ENCODE results near the gene SKP1.

The SKP1 gene

DNA sequence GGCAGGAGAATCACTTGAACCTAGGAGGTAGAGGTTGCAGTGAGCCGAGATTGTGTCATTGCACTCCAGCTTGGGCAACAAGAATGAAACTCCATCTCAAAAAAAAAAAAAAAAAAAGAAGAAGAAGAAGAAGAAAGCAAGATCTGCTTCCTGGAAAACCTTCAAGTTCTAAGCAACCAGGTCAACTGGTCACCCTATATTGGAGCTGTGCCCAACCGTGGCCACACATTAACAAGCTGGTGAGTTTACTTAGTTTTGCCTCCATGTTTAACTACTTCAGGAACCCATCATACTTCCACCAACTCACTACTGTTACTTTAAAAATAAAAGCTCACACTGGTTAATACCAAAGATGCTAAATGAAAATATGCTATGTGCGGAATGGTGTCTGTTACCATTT is 12.3 kb upstream of the SKP1 start:
- no peak for TF ChIP-seq CTCF (IDR thresholded peaks at IDR 0.05; ENCODE audit: low read depth, low read length, missing control alignments)
- no peak for DNase-seq (ENCODE audit: low read depth)
- H3K4me3 ChIP-seq (ENCODE audit: low read depth, low read length): no peak overlapping the region
- in situ Hi-C loops (cut with HindIII; ENCODE audit: low sequenced_read_pairs): no loop called here

- in situ Hi-C loops (cut with HindIII; ENCODE audit: low sequenced_read_pairs): no loop called here
- no peak for DNase-seq (ENCODE audit: low read depth)
- H3K4me3 ChIP-seq (ENCODE audit: low read depth, low read length): no peak overlapping the region
- no peak for TF ChIP-seq CTCF (IDR thresholded peaks at IDR 0.05; ENCODE audit: low read depth, low read length, missing control alignments)
Observed at GRCh38 chr5:134188092-134188491, 11.3 kb upstream of the SKP1 start.

- DNase-seq (ENCODE audit: low read depth): peak; percentile 29
- TF ChIP-seq CTCF (IDR thresholded peaks at IDR 0.05; ENCODE audit: low read depth, low read length, missing control alignments): peak; percentile 90
- H3K4me3 ChIP-seq (ENCODE audit: low read depth, low read length): no peak overlapping the region
- in situ Hi-C loops (cut with HindIII; ENCODE audit: low sequenced_read_pairs): no loop called here
Observed at GRCh38 chr5:134184155-134185135, 7.7 kb upstream of the SKP1 start.

- no peak overlapping the region for H3K4me3 ChIP-seq (ENCODE audit: low read depth, low read length)
- DNase-seq (ENCODE audit: low read depth): no peak
- TF ChIP-seq CTCF (IDR thresholded peaks at IDR 0.05; ENCODE audit: low read depth, low read length, missing control alignments): no peak
- in situ Hi-C loops (cut with HindIII; ENCODE audit: low sequenced_read_pairs): no loop called here
Observed at GRCh38 chr5:134183481-134183880, 6.7 kb upstream of the SKP1 start.

GRCh38 chr5:134178096-134178419 is 1.3 kb upstream of the SKP1 start:
- no peak for TF ChIP-seq CTCF (IDR thresholded peaks at IDR 0.05; ENCODE audit: low read depth, low read length, missing control alignments)
- H3K4me3 ChIP-seq (ENCODE audit: low read depth, low read length): peak overlapping the region; percentile 93
- no peak for DNase-seq (ENCODE audit: low read depth)
- in situ Hi-C loops (cut with HindIII; ENCODE audit: low sequenced_read_pairs): no loop called here

GRCh38 chr5:134177369-134178095 is 782 bp upstream of the SKP1 start:
- H3K4me3 ChIP-seq (ENCODE audit: low read depth, low read length): peak overlapping the region; percentile 93
- in situ Hi-C loops (cut with HindIII; ENCODE audit: low sequenced_read_pairs): no loop called here
- TF ChIP-seq CTCF (IDR thresholded peaks at IDR 0.05; ENCODE audit: low read depth, low read length, missing control alignments): no peak
- DNase-seq (ENCODE audit: low read depth): no peak

Data from astrocyte of the cerebellum (primary cell).